ENCODE measurements around the gene PRKN. TPM values are rescaled to one million over a fixed set of nuclear protein-coding genes. Genes with fewer than 3 reads are reported as not detected.
A peak's percentile ranks its signal among the peaks of the same experiment; 100 is the strongest.

PRKN gene
- total RNA-seq, 4 donors from 2014 or later, result 4.4 to 669 (median 10.5) TPM

DNA sequence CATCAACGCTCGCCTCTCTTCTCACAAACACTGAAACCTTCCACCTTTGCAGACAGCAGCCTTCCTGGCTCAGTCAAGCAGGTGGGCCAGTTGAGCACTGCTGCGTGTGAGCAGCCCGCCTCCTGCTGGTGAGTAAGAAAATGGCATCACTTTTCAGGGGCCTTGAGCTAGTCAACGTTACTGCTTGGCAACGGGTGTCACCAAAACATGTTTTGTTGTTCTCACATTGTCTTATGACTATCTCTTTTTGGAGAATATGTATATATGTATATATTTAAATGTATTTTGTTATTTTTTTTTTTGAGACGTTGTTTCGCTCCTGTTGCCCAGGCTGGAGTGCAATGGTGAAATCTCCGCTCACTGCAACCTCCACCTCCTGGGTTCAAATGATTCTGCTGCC, 1356.7 kb downstream of the PRKN start:
- no peaks in the 10 kb centered on the region for H3K9me3 ChIP-seq
- TF ChIP-seq POLR2A (IDR thresholded peaks at IDR 0.05), result no peak
- TF ChIP-seq, protein P1, sequence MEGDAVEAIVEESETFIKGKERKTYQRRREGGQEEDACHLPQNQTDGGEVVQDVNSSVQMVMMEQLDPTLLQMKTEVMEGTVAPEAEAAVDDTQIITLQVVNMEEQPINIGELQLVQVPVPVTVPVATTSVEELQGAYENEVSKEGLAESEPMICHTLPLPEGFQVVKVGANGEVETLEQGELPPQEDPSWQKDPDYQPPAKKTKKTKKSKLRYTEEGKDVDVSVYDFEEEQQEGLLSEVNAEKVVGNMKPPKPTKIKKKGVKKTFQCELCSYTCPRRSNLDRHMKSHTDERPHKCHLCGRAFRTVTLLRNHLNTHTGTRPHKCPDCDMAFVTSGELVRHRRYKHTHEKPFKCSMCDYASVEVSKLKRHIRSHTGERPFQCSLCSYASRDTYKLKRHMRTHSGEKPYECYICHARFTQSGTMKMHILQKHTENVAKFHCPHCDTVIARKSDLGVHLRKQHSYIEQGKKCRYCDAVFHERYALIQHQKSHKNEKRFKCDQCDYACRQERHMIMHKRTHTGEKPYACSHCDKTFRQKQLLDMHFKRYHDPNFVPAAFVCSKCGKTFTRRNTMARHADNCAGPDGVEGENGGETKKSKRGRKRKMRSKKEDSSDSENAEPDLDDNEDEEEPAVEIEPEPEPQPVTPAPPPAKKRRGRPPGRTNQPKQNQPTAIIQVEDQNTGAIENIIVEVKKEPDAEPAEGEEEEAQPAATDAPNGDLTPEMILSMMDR (IDR thresholded peaks at IDR 0.05), result peak; percentile 45 to 88 (median 84)
- no peaks in the 10 kb centered on the region for H3K27me3 ChIP-seq
- no peak overlapping the region for H3K27ac ChIP-seq
- DNase-seq, result peak; percentile 29 to 81 (median 73)
- no peaks in the 10 kb centered on the region for H3K4me1 ChIP-seq
- no peak overlapping the region for H3K4me3 ChIP-seq
- no peaks in the 10 kb centered on the region for H3K36me3 ChIP-seq

- Histone ChIP-seq H3K4me1 (no peaks in the 10 kb centered on the region), H3K4me3 (no peak overlapping the region), H3K36me3 (no peaks in the 10 kb centered on the region), H3K9me3 (no peaks in the 10 kb centered on the region), H3K27ac (no peak overlapping the region), H3K27me3 (no peaks in the 10 kb centered on the region)
- no peak for TF ChIP-seq POLR2A (IDR thresholded peaks at IDR 0.05)
- TF ChIP-seq, protein P1 (IDR thresholded peaks at IDR 0.05), result peak in 1 of 6 experiments; percentile 12
- peak in 1 of 3 donors; percentile 82 for DNase-seq
Measured at GRCh38 chr6:161369339-161369738, 1358.2 kb downstream of the PRKN start.

DNA sequence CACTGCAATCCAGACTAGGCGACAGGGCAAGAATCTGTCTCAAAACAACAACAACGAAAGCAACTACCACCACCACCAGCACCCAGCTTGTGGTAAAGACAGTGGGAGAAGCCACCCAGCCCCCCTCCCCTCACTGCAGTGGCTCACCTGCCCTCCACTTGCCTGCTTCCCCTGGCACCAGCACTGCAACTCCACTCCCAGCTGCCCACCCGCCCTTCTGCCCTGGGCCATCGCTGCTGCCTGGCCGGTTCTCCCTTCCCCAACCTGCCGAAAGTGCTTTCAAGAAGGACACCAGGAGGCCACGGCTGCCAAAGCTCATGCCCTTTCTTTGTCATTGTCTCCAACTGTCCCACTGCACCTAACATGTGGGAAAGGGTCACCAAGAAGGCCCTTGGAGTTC, 1359.1 kb downstream of the PRKN start:
- Histone ChIP-seq H3K27ac (no peak overlapping the region), H3K9me3 (no peaks in the 10 kb centered on the region), H3K4me3 (no peak overlapping the region), H3K4me1 (no peaks in the 10 kb centered on the region), H3K36me3 (no peaks in the 10 kb centered on the region), H3K27me3 (no peaks in the 10 kb centered on the region)
- no peak for TF ChIP-seq POLR2A (IDR thresholded peaks at IDR 0.05)
- TF ChIP-seq, protein P1 (IDR thresholded peaks at IDR 0.05), result no peak
- DNase-seq, result no peak

DNA sequence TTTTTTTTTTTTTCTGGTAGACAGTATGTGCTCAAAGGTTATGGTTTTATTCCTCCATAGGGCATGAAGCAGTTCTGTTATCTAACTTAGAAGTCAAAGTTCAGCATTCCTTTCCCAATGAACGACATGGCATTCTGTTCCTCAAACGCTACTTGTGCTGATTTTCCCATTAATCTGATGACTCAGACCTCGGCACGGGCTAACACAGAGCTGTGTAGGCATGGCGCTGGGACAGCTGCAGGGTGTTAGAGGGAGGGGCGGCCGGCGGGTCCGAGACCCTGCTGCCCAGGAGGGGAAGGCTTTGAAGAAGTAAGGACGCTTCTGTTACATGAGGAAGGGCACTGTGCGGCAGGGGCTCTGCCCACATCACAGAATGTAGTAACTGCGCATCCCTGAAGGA, 1360.1 kb downstream of the PRKN start:
- peak overlapping the region in 3 of 4 donors; percentile 46 to 75 (median 67) for H3K27ac ChIP-seq
- H3K27me3 ChIP-seq, result no peaks in the 10 kb centered on the region
- TF ChIP-seq, protein P1 (IDR thresholded peaks at IDR 0.05), result no peak
- TF ChIP-seq POLR2A (IDR thresholded peaks at IDR 0.05), result no peak
- H3K9me3 ChIP-seq, result peaks cover 0 to 4% (median 0%) of the 10 kb centered on the region in 4 donors
- peak in 2 of 3 donors; percentile 65 to 76 for DNase-seq
- no peaks in the 10 kb centered on the region for H3K4me1 ChIP-seq
- no peaks in the 10 kb centered on the region for H3K36me3 ChIP-seq
- H3K4me3 ChIP-seq, result no peak overlapping the region

GRCh38 chr6:161366301-161366923, 1361.2 kb downstream of the PRKN start:
- Histone ChIP-seq H3K36me3 (no peaks in the 10 kb centered on the region), H3K27ac (no peak overlapping the region), H3K27me3 (no peaks in the 10 kb centered on the region), H3K4me3 (no peak overlapping the region), H3K4me1 (no peaks in the 10 kb centered on the region), H3K9me3 (peaks cover 0 to 4% (median 0%) of the 10 kb centered on the region in 4 donors)
- TF ChIP-seq, protein P1 (IDR thresholded peaks at IDR 0.05), result no peak
- no peak for TF ChIP-seq POLR2A (IDR thresholded peaks at IDR 0.05)
- no peak for DNase-seq
